ENCODE data around the gene KRT14.
"Not testable (repeated sequence)": the region's sequence is repeated elsewhere in the genome, so short reads cannot be mapped to it uniquely, and the experiment has no call there.

The KRT14 gene

GRCh38 chr17:41586863-41587495 lies at the start of gene KRT14:
TSS of gene KRT14 (minus strand) at chr17:41586895. CDS start at chr17:41586834, 61 bp downstream.
- no peak for DNase-seq

DNA sequence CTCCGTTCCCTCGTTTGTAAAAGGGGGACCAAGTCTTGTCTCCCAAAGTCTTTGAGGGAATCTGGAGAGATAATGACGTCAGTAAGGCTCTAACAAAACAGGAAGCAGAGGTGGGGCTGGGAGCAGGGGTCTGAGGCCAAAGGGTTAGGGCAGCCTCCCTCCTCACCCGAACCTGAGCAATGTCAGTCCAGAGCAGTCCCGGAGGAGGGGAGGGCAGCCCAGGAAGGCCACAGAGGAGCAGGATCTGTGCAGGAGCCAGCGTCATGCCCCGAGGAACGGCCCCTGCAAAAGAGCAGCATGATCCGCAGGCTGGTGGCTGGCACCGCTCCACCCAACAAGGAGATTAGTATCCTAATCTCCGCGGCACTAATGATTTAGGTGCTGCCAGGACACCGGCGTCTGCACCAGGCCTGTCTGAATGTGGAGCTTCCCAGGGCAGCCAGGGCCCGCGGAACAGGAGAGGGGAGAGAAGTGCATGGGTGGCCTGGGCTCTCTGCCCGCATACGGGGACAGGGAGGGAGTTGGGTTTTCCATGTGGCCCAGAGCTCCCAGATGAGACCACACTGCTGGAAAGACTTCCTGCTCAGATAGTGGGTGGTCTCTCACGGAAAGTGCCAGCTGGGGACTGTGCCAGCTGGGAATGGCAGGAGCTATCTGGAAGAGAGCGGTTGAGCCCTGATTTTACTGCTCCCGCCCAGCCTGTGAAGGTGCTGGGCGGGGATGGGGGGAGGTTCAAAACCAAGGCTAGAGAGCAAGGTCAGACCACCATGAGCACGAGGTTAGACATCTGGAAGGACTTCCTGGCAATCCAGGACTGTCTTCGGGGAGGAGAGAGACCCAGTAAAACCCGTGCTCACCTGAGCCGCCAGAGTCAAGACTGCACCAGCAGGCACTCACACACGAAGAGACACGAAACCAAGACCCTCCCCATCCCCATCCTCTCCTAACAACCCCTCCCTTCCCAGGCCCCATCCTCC lies 48.7 kb upstream of the KRT14 start:
- no peak for DNase-seq

DNA sequence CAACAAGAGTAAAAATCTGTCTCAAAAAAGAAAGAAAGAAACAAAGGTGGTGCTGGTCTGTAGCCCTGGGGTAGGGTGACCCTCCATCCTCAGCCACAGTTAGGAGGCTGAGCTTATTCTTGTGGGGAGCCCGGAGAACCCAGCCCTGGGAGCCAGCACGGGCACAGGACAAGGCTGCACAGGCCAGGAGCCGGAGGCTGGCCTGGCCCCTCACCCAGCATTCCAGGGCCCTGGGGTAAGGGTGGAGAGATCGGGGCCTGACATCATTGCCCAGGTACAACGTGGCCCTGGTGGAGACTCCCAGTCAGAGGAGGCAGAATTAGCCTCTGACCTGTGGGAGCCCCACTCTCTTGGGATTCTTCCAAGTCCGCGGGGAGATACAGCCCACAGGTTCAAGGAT lies 47.9 kb upstream of the KRT14 start:
- DNase-seq, result no peak

DNA sequence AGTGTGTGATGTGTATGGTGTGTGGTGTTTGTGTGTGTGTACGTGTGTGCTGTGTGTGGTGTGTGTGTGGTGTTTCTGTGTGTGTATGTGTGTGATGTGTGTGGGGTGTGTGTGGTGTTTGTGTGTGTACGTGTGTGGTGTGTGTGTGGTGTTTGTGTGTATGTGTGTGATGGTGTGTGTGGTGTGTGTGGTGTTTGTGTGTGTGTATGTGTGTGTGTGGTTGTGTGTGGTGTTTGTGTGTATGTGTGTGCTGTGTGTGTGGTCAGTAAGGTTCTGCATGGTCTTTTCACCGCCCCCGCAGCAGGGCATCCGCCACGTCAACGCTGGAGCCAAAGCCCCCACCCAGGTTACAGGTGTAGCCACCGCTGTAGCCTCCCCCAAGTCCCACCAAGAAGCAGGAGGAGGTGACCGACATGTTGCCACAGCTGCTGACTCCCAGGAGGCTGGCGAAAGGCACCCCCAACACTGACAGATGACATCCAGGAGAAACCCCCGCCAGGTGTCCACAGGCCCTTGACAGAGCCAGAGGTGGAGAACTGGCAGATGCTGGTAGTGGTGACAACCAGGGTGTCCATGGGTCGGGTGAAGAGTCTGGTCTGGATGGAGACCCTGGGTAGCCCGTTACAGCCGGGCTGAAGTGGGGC lies 47.0 kb upstream of the KRT14 start:
- no peak for DNase-seq

DNA sequence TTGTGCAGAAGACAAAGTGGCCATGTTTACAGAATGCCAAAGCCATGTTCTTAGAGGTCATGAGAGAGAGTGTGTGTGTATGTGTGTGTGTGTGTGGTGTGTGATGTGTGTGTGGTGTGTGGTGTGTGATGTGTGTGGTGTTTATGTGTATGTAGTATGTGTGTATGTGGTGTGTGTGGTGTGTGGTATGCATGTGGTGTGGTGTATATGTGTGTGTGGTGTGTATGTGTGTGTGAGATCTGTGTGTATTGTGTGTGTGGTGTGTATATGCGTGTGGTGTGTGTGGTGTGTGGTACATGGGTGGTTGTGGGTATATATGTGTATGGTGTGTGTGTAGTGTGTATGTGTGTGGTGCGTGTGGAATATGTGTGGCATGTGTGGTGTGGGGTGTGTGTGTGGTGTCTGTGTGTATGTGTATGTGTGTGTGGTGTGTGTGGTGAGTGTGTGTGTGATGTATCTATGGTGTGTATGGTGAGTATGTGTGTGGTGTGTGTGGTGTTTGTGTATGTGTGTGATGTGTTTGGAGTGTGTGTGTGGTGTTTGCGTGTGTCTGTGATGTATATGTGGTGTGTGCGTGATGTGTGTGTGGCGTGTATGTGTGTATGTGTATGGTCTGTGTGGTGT lies 45.9 kb upstream of the KRT14 start:
- no peak for DNase-seq

DNA sequence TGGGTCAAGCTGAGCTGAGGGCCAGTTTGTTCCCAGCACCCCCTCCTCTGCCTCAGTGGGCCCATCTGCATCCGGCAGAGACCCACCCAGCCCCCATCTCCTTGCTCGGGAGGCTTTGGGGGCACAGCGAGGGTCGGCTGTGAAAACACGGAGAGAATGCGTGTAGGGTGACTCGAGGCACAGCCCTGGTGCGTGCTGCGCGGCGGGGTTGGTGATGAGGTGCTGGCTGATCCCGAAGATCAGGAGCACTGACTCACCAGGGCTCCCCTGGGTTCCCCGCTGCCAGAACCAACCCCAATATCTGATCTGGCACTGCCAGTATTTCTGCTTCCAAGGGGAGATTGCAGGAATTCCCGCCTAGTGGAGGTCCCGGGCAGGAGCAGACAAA lies 45.2 kb upstream of the KRT14 start:
- no peak for DNase-seq

DNA sequence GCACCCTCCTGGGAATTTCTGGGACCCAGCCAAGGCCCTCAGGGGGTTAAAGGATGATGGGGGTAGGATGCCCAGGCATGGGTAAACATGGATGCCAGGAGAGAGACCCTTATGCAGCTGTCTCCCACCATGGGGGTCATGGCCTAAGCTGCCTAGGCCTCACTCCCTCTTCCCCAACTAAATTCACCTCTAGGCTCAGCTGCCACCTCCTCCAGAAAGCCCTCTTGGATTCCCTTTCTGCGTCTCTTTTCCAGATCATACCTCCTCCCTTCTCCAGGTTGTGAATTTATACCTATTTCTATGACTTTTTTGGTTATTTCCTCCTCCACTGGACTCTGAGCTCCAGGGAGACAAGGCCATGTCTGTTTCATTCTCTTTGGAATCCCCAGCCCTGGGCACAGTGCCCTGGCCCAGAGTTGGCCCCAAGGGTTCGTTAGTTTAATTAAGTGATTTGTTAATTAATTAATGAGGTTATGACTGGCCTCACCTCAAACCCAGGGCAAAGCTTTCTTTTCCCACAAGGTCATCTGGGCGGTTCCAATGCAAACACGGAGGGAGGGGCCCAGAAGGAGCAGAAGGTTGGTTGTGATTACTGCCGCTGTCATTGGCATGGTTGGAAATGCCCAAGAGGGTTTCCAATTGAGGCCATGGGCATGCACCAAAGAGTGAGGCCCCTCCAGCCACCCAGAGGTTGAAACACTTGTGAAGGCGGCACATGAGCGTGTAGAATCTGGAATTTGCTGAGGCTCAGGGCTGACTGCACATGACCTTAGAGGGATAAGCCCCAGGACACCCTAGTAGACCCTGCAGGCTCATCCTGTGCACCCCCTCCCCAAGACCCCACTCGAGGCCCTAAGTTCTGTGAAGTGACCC lies 44.6 kb upstream of the KRT14 start:
- DNase-seq, result no peak

DNA sequence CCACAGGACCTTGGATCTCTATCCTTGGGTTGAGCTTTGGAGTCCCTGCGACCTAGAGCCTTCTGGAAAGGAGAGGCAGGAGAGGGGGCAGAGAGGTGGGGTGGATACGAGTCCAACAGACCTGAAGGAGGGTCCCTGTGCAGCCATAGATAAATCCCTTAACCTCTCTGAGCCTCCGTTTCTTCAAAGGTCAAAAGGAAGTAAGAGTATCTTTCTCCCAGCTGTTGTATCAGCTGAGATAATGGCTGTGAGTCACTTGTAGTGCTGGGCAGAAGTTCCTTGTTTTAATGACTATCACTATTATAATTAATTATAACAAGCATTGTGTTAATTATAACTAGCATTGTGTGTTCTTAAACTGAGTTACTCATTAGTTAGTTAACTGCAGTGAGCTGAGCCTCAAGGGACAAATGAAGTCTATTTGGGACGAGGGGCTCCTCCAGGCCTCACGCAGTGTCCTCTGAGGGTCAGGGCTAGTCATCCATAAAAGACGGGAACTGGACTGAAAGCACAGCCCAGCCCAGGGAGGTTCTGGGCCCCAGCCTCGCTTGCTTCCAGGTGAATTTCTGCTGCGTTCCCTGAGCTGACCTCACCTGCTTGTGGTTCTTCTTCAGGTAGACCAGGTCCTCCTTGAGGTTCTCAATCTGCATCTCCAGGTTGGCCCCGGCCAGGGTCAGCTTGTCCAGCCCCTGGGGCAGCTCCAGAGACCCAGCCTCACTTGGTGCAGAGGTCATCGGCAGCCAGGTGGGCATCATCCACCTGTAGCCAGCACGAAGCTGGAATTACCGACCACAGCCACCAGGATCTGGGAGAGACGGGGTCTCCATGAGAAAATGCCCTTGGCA lies 43.4 kb upstream of the KRT14 start:
- DNase-seq, result no peak

DNA sequence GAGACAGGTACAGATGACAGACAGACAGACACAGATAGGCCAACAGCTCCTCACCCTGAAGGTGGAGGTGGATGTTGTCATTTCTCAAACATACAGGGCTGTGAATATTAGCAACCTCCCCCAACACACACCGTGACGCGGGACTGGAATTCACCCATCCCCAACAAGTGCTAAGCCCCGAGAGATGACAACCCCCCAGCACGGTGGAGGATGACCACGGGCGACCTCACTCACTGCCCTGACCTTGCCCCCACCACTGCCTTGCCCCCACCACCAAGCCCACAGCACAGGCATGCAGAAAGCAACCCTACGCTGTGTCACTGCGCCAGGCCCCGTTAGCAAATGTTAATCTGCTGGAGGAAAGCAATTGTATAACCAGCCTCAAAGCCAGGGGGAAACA lies 42.6 kb upstream of the KRT14 start:
- DNase-seq, result no peak

- not testable (repeated sequence) for DNase-seq
Measured at GRCh38 chr17:41628621-41629255, 42.0 kb upstream of the KRT14 start.

- DNase-seq, result not testable (repeated sequence)
Measured at GRCh38 chr17:41628073-41628370, 41.3 kb upstream of the KRT14 start.

DNA sequence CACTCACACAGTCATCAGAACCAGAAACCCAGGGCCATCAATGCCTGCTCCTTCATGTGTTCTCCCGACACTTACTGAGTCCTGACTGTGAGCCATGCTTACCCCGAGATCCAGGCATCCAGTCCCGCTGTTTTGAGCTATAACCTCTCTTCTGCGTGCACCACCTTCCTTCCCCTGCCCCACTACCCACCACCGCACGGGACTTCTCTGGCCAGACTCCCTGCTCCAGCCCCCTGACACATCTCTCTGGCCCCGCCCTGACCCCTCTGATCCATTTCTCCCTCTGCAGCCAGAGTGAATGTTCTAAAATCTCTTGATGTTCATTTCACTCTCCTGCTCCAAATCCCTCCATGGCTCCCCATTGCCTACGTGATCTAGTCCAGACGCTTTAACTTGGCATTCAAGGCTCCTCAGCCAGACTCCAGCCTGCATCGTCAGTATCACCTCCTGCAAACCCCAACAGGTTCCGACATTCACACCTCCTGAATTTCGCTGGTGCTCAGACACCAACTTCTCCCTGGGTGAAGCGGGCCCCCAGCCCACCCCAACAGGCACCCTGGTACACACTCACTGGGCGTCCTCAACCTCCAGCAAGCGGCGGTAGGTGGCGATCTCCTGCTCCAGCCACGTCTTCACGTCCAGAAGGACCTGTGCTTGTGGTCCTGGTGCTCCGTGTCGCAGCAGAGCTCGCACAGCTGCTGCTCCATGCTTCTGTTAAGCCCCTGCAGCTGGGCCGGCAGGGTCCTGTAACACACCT lies 40.8 kb upstream of the KRT14 start:
- no peak for DNase-seq

DNA sequence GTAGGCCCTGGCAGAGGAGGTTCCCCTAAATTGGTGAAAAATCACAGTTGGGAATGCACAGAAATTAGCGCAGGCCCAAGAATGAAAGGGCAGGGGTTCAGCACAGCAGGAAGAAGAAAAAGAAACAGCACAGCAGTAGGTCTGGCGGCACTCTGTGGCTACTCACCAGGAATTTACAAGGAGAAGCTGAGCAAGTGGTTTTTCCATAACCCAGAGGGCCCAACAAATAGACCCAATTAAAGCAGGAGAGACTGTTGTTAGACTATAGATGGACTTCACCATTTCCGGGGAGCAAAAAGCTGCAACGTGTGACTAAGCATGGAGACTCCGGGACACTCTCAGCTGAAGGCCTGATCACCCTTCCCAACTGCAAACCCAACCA lies 40.2 kb upstream of the KRT14 start:
- DNase-seq, result not testable (repeated sequence)

DNA sequence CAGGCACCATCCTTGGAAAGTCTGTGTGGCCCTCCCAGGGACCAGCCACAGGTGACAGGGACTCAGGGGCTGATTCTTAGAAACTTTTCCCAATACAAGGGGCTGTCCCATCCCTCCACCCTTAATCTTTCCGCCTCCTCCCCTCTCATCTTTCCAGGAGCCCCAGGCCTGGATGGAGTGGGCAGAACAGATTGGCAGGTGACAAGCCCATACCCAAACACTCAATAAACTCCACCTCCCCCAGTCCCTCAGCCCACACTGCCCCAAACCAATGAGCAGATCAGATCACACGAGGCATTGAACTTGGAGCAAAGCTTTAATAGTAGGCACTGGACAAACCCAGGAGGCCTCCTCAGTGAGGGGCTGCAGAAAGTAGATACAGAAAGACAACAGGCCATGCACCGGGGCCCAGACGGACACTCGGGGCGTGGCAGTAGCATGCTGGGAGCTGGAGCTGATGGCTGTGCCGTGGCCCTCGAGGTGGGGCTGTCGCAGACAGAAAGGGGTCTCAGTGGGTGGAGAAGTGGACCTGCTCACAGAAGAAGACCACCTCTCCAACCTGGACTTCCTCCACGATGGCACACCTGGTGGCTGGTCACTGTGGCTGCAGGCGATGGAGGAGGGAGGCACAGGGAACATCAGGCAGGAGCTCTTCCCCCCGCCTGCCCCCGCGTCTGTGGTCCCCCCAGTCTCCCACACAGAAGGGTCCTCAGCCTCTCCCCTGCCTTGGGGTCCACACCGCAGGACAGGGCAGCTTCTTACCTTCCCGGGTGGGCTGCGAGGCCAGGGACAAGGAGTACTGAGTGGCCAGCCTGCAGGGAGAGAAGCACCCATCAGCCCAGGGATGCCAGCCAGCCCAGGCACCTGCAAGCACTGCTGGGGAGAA lies 39.6 kb upstream of the KRT14 start:
- not testable (repeated sequence) for DNase-seq

DNA sequence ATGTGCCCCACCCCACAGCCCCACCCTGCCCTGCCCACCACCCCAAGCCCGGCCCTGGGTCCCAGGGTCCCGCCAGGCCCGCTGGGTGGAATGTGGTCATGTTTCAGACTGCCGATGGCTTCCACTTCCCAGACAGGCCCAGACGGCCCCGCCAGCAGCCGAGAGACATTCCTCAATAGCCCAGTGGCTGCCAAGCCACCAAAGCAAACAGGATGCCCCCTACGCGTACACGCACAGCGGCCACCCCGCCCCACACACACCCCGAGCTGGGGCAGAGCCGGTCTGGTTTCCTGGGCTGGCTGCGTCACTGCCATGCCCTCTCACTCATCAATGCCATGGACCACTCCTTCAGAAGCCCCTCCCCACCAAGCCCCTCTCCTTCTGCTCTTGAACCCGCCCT lies 38.9 kb upstream of the KRT14 start:
- no peak for DNase-seq

DNA sequence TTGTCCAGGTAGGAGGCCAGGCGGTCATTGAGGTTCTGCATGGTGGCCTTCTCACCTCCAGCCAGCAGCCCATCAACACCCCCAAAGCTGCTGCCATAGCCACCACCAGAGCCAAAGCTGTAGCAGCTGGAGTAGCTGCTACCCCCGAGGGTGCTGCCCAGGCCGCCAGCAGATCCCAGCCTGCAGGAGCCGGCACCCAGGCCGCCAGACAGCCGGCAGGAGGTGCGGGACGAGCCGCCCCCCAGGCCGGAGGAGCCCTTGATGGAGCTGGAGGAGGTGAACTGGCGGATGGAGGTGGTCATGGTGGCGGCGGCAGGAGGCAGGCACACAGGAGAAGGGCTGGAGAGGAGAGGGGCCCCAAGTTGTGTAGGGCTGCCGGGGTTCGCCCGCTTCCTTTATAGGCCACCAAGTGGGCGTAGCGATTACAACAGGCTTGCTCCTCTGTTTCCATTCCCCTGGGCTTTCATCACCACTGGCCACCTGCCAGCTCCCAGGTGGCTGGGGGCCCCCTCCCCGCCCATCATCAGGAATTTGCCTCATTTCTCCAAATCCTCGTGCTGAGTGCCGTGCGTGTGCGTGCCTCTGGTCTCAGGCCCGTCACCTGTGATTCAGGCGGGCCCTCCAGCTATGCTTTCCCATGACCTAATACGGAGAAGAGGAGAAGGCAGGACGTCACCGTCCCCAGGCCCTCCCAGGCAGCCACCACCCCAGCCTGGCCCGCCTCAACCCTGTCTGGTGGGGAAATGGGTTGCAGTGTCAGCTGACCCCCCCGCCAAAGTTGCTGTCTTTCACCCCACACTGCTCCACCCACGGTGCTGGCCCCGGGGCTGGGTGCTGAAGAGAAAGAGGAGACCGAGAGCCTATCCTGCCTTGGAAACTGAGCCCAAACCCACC lies 37.8 kb upstream of the KRT14 start, which contains the start of gene KRT17:
Gene KRT17 (minus strand): TSS at position 368 of the 894 bp plus-strand sequence. CDS start 66 bp downstream, at position 302.
- DNase-seq, result no peak

- not testable (repeated sequence) for DNase-seq
Measured at GRCh38 chr17:41623184-41623861, 36.6 kb upstream of the KRT14 start.
